K562 (cell line): ENCODE measurements around the gene FMNL1.

Source experiments
- BHLHE40 ChIP-seq: IDR thresholded peaks from 2 replicates; pipeline ENCODE4 v1.6.1; 2011; ENCODE audit warnings: low read length, improper control_type of control experiment
- CBX3 ChIP-seq, 2 experiments: IDR thresholded peaks; 1 replicate in 1 of 2; 2 replicates in 1 of 2; pipeline ENCODE4 v1.6.1; 2012; ENCODE audit warnings: inconsistent platforms in 2 of 2, low read length in 2 of 2, borderline replicate concordance in 1 of 2, control low read depth in 1 of 2
- DDX20 ChIP-seq: fragments of 450-650 bp; IDR thresholded peaks from 2 replicates; pipeline ENCODE4 v1.6.1; 2016; ENCODE audit warnings: missing genetic modification characterization, low read depth, mild to moderate bottlenecking, missing compliant biosample characterization, moderate library complexity
- EZH2 ChIP-seq: IDR thresholded peaks from 2 replicates; pipeline ENCODE4 v1.6.1; 2012; ENCODE audit warnings: low read depth, mild to moderate bottlenecking, inconsistent platforms, low read length, borderline replicate concordance
- TCFL5 ChIP-seq: fragments of 250-450 bp; sonication (Bioruptor Pico); conservative IDR thresholded peaks from 2 replicates; pipeline ENCODE4 v1.6.1; 2021; ENCODE audit warnings: mild to moderate bottlenecking, moderate library complexity, matching md5 sums
- ZFP36 ChIP-seq: fragments of 150-350 bp; IDR thresholded peaks from 2 replicates; pipeline ENCODE4 v1.6.1; 2018; ENCODE audit warnings: low read length, low read depth; ENCODE audit not compliant: partially characterized antibody
- ZNF311 ChIP-seq: fragments of 250-450 bp; sonication (Bioruptor Pico); IDR thresholded peaks from 2 replicates; pipeline ENCODE4 v1.4.0; 2020; ENCODE audit warnings: mild to moderate bottlenecking, moderate library complexity
- ZNF324 ChIP-seq: fragments of 250-450 bp; sonication (Bioruptor Pico); IDR thresholded peaks from 2 replicates; pipeline ENCODE4 v1.4.0; 2020; ENCODE audit warnings: mild to moderate bottlenecking
- ZNF75A ChIP-seq: fragments of 450-650 bp; formaldehyde crosslinking; IDR thresholded peaks from 2 replicates; pipeline ENCODE4 v1.4.0; 2020; ENCODE audit warnings: mild to moderate bottlenecking
- TF ChIP-seq, protein P1 (sequence below): sonication (generic); formaldehyde crosslinking; IDR thresholded peaks from 2 replicates; pipeline ENCODE4 v1.8.0; 2022; ENCODE audit warnings: missing genetic modification reagents, mild to moderate bottlenecking, borderline replicate concordance
- TF ChIP-seq, protein P2 (sequence below), 3 experiments: IDR thresholded peaks in 2 of 3; conservative IDR thresholded peaks in 1 of 3; 2 replicates each; pipeline ENCODE4 v1.5.1; 2011 to 2012; ENCODE audit warnings: low read length in 3 of 3, mild to moderate bottlenecking in 3 of 3, control low read depth in 2 of 3, improper control_type of control experiment in 1 of 3, inconsistent platforms in 1 of 3, low read depth in 1 of 3, mixed read lengths in 1 of 3, moderate library complexity in 1 of 3; ENCODE audit not compliant: insufficient read depth in 2 of 3
- TF ChIP-seq, protein P3 (sequence below): sonication (generic); formaldehyde crosslinking; IDR thresholded peaks from 2 replicates; pipeline ENCODE4 v1.5.0; 2020; ENCODE audit warnings: missing genetic modification reagents
- TF ChIP-seq, protein P4 (sequence below): fragments of 250-450 bp; sonication (Bioruptor Pico); IDR thresholded peaks from 2 replicates; pipeline ENCODE4 v1.8.0; 2022; ENCODE audit warnings: inconsistent platforms
- TF ChIP-seq, protein P5 (sequence below): sonication (generic); formaldehyde crosslinking; IDR thresholded peaks from 2 replicates; pipeline ENCODE4 v1.8.1; 2023; ENCODE audit warnings: mild to moderate bottlenecking, missing genetic modification reagents

DNA sequence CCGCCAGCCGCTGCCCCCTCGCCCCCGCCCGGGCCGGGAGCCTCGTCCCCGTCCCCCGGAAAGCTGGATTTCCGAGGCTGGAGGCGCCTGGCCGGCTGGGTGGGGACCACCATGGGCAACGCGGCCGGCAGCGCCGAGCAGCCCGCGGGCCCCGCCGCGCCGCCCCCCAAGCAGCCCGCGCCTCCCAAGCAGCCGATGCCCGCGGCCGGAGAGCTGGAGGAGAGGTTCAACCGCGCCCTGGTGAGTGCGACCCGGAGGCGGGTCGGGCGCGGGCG is 266 bp downstream of the FMNL1 start:
- TF ChIP-seq, protein P1, sequence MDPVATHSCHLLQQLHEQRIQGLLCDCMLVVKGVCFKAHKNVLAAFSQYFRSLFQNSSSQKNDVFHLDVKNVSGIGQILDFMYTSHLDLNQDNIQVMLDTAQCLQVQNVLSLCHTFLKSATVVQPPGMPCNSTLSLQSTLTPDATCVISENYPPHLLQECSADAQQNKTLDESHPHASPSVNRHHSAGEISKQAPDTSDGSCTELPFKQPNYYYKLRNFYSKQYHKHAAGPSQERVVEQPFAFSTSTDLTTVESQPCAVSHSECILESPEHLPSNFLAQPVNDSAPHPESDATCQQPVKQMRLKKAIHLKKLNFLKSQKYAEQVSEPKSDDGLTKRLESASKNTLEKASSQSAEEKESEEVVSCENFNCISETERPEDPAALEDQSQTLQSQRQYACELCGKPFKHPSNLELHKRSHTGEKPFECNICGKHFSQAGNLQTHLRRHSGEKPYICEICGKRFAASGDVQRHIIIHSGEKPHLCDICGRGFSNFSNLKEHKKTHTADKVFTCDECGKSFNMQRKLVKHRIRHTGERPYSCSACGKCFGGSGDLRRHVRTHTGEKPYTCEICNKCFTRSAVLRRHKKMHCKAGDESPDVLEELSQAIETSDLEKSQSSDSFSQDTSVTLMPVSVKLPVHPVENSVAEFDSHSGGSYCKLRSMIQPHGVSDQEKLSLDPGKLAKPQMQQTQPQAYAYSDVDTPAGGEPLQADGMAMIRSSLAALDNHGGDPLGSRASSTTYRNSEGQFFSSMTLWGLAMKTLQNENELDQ (CRISPR knock-in tag) = no peak
- TF ChIP-seq, protein P2, sequence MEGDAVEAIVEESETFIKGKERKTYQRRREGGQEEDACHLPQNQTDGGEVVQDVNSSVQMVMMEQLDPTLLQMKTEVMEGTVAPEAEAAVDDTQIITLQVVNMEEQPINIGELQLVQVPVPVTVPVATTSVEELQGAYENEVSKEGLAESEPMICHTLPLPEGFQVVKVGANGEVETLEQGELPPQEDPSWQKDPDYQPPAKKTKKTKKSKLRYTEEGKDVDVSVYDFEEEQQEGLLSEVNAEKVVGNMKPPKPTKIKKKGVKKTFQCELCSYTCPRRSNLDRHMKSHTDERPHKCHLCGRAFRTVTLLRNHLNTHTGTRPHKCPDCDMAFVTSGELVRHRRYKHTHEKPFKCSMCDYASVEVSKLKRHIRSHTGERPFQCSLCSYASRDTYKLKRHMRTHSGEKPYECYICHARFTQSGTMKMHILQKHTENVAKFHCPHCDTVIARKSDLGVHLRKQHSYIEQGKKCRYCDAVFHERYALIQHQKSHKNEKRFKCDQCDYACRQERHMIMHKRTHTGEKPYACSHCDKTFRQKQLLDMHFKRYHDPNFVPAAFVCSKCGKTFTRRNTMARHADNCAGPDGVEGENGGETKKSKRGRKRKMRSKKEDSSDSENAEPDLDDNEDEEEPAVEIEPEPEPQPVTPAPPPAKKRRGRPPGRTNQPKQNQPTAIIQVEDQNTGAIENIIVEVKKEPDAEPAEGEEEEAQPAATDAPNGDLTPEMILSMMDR (IDR thresholded peaks at IDR 0.05 in 2 of 3, conservative IDR thresholded peaks at IDR 0.05 in 1 of 3; ENCODE audit: insufficient read depth in 2 of 3, low read depth in 1 of 3, low read length in 3 of 3) = no peak
- no peak for TF ChIP-seq CBX3 (IDR thresholded peaks at IDR 0.05; ENCODE audit: borderline replicate concordance in 1 of 2, low read length in 2 of 2)
- TF ChIP-seq TCFL5 (CRISPR knock-in tag) = no peak
- TF ChIP-seq, protein P3, sequence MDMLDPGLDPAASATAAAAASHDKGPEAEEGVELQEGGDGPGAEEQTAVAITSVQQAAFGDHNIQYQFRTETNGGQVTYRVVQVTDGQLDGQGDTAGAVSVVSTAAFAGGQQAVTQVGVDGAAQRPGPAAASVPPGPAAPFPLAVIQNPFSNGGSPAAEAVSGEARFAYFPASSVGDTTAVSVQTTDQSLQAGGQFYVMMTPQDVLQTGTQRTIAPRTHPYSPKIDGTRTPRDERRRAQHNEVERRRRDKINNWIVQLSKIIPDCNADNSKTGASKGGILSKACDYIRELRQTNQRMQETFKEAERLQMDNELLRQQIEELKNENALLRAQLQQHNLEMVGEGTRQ = no peak
- TF ChIP-seq ZNF311 (CRISPR knock-in tag) = no peak
- no peak for TF ChIP-seq EZH2
- TF ChIP-seq, protein P4, sequence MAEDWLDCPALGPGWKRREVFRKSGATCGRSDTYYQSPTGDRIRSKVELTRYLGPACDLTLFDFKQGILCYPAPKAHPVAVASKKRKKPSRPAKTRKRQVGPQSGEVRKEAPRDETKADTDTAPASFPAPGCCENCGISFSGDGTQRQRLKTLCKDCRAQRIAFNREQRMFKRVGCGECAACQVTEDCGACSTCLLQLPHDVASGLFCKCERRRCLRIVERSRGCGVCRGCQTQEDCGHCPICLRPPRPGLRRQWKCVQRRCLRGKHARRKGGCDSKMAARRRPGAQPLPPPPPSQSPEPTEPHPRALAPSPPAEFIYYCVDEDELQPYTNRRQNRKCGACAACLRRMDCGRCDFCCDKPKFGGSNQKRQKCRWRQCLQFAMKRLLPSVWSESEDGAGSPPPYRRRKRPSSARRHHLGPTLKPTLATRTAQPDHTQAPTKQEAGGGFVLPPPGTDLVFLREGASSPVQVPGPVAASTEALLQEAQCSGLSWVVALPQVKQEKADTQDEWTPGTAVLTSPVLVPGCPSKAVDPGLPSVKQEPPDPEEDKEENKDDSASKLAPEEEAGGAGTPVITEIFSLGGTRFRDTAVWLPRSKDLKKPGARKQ (CRISPR knock-in tag) = no peak
- TF ChIP-seq, protein P5, sequence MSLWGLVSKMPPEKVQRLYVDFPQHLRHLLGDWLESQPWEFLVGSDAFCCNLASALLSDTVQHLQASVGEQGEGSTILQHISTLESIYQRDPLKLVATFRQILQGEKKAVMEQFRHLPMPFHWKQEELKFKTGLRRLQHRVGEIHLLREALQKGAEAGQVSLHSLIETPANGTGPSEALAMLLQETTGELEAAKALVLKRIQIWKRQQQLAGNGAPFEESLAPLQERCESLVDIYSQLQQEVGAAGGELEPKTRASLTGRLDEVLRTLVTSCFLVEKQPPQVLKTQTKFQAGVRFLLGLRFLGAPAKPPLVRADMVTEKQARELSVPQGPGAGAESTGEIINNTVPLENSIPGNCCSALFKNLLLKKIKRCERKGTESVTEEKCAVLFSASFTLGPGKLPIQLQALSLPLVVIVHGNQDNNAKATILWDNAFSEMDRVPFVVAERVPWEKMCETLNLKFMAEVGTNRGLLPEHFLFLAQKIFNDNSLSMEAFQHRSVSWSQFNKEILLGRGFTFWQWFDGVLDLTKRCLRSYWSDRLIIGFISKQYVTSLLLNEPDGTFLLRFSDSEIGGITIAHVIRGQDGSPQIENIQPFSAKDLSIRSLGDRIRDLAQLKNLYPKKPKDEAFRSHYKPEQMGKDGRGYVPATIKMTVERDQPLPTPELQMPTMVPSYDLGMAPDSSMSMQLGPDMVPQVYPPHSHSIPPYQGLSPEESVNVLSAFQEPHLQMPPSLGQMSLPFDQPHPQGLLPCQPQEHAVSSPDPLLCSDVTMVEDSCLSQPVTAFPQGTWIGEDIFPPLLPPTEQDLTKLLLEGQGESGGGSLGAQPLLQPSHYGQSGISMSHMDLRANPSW (CRISPR knock-in tag) = no peak
- TF ChIP-seq ZNF75A = no peak
- TF ChIP-seq ZFP36 = no peak
- no peak for TF ChIP-seq ZNF324 (CRISPR knock-in tag)
- no peak for TF ChIP-seq BHLHE40
- no peak for TF ChIP-seq DDX20
